ENCODE results near the gene SLC25A13.
"Not testable (repeated sequence)": the region's sequence is repeated elsewhere in the genome, so short reads cannot be mapped to it uniquely, and the experiment has no call there.

The SLC25A13 gene, protein sequence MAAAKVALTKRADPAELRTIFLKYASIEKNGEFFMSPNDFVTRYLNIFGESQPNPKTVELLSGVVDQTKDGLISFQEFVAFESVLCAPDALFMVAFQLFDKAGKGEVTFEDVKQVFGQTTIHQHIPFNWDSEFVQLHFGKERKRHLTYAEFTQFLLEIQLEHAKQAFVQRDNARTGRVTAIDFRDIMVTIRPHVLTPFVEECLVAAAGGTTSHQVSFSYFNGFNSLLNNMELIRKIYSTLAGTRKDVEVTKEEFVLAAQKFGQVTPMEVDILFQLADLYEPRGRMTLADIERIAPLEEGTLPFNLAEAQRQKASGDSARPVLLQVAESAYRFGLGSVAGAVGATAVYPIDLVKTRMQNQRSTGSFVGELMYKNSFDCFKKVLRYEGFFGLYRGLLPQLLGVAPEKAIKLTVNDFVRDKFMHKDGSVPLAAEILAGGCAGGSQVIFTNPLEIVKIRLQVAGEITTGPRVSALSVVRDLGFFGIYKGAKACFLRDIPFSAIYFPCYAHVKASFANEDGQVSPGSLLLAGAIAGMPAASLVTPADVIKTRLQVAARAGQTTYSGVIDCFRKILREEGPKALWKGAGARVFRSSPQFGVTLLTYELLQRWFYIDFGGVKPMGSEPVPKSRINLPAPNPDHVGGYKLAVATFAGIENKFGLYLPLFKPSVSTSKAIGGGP

DNA sequence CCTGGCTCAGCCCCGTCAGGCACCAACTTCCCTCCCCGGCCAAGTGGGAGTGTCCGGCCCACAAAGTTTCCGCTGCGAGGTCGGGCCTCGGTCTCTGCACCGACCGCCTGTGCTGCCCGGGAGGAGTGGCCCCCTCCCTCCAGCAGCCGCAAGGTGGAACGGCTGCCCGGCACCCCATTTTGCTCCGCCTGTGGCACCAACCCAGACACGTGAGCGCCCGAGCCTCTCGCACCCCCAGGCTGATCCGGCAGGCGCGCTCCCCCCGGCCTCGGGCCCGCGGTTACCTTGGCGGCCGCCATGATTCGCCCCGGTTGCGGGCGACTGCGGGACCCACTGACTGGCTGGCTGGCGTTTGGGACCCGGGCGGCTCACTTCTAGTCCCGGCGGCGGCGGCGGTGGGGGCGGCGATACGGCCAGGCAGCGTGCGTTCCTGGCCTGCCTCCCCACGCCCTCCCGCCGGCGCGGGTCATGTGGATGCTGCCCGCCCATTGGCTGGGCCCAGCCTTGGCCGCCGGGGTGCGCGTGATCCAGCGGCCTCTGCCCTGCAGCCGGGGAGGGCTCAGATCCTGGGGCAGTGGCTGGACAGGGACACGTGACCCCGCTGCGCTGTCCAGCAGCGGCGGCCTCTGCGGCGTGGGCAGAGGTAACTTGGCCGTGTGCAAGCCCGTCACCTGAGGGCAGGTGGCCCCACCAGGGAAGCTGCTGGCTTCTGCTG is at the start of gene SLC25A13:
Gene SLC25A13 (minus strand): TSS at position 441 of the 715 bp plus-strand sequence. CDS start 142 bp downstream, at position 299.
- H4K20me1 ChIP-seq (ENCODE audit: insufficient read depth, low read length) = no peaks in the 10 kb centered on the region
- H3K36me3 ChIP-seq (replicated peaks; ENCODE audit: insufficient read depth, low read length) = no peaks in the 10 kb centered on the region
- peak within 1 kb of the TSS; percentile 73 for H3K4me2 ChIP-seq (ENCODE audit: low read depth, low read length)
- peak within 1 kb of the TSS; percentile 76 for H3K9ac ChIP-seq (ENCODE audit: low read length)
- H3K9me3 ChIP-seq (replicated peaks; ENCODE audit: insufficient read depth, low read length) = no peaks in the 10 kb centered on the region
- peaks cover 14% of the 10 kb centered on the region for H3F3A ChIP-seq (ENCODE audit: insufficient read depth, low read length)
- peaks cover 10% of the 10 kb centered on the region for H3K4me1 ChIP-seq (ENCODE audit: low read length)
- H3K79me2 ChIP-seq (ENCODE audit: low read length) = peaks cover 33% of the 10 kb centered on the region
- no peak for TF ChIP-seq EZH2phosphoT487 (IDR thresholded peaks at IDR 0.05; ENCODE audit: low read length)
- TF ChIP-seq, protein P1, sequence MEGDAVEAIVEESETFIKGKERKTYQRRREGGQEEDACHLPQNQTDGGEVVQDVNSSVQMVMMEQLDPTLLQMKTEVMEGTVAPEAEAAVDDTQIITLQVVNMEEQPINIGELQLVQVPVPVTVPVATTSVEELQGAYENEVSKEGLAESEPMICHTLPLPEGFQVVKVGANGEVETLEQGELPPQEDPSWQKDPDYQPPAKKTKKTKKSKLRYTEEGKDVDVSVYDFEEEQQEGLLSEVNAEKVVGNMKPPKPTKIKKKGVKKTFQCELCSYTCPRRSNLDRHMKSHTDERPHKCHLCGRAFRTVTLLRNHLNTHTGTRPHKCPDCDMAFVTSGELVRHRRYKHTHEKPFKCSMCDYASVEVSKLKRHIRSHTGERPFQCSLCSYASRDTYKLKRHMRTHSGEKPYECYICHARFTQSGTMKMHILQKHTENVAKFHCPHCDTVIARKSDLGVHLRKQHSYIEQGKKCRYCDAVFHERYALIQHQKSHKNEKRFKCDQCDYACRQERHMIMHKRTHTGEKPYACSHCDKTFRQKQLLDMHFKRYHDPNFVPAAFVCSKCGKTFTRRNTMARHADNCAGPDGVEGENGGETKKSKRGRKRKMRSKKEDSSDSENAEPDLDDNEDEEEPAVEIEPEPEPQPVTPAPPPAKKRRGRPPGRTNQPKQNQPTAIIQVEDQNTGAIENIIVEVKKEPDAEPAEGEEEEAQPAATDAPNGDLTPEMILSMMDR (IDR thresholded peaks at IDR 0.05; ENCODE audit: low read length) = no peak
- no peak for TF ChIP-seq EZH2 (optimal IDR thresholded peaks at IDR 0.05; ENCODE audit: low read depth, low read length)
- H3K27me3 ChIP-seq (replicated peaks; ENCODE audit: insufficient read depth, low read length) = no peaks in the 10 kb centered on the region
- peak within 1 kb of the TSS; percentile 89 for H2AFZ ChIP-seq (ENCODE audit: low read length)
- peak within 1 kb of the TSS; percentile 70 for H3K27ac ChIP-seq (ENCODE audit: low read length)
- peak; percentile 89 for DNase-seq
- peak within 1 kb of the TSS; percentile 62 for H3K4me3 ChIP-seq (ENCODE audit: low read length)
- H3K9me2 ChIP-seq (replicated peaks; ENCODE audit: insufficient read depth, low read length) = no peaks in the 10 kb centered on the region

DNA sequence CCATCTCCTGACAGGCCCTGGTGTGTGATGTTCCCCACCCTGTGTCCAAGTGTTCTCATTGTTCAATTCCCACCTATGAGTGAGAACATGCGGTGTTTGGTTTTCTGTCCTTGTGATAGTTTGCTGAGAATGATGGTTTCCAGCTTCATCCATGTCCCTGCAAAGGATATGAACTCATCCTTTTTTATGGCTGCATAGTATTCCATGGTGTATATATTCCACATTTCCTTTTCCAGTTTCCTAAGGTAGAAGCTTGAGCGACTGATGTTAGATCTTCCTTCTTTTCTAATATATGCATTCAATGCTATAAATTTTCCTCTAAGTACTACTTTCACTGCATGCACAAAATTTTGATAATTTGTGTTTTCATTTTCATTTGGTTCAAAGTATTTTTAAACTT is 44.0 kb upstream of the SLC25A13 start:
- not testable (repeated sequence) for H3K4me1 ChIP-seq (ENCODE audit: low read length); H3K27me3 ChIP-seq (replicated peaks; ENCODE audit: insufficient read depth, low read length); H3K27ac ChIP-seq (ENCODE audit: low read length); H4K20me1 ChIP-seq (ENCODE audit: insufficient read depth, low read length); H3K9me3 ChIP-seq (replicated peaks; ENCODE audit: insufficient read depth, low read length); H3F3A ChIP-seq (ENCODE audit: insufficient read depth, low read length); H2AFZ ChIP-seq (ENCODE audit: low read length); H3K36me3 ChIP-seq (replicated peaks; ENCODE audit: insufficient read depth, low read length); H3K4me2 ChIP-seq (ENCODE audit: low read depth, low read length); H3K9ac ChIP-seq (ENCODE audit: low read length); H3K79me2 ChIP-seq (ENCODE audit: low read length); DNase-seq; H3K9me2 ChIP-seq (replicated peaks; ENCODE audit: insufficient read depth, low read length); H3K4me3 ChIP-seq (ENCODE audit: low read length)

DNA sequence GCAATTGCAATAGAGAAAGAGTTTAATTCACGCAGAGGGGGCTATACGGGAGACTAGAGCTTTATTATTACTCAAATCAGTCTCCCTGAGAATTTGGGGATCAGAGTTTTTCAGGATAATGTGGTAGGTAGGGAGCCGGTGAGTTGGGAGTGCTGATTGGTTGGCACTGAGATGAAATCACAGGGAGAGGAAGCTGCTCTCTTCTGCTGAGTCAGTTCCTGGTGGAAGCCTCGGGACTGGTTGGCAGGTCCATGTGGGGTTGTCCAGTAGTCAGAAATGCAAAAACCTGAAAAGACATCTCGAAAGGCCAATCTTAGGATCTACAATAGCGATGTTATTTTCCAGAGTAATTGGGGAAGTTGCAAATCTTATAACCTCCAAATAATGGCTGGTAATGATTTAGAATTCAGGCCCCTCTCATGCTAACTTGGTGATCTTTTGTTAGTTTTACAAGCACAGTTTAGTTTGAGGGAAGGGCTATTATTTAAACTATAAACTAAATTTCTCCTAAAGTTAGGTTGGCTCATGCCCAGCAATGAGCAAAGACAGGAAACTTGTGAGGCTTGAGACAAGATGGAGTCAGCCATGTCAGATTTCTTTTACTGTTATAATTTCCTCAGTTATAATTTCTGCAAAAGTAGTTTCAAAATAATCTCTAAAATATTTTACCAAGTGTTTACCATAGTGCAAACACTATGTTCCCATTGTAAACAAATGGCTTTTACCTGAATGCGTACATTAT is 39.4 kb upstream of the SLC25A13 start:
- TF ChIP-seq EZH2 (optimal IDR thresholded peaks at IDR 0.05; ENCODE audit: low read depth, low read length) (no peak), EZH2phosphoT487 (IDR thresholded peaks at IDR 0.05; ENCODE audit: low read length) (no peak)
- TF ChIP-seq, protein P1 (IDR thresholded peaks at IDR 0.05; ENCODE audit: low read length) = no peak
- no peaks in the 10 kb centered on the region for H3K9me3 ChIP-seq (replicated peaks; ENCODE audit: insufficient read depth, low read length)
- no peak overlapping the region for H3K4me2 ChIP-seq (ENCODE audit: low read depth, low read length)
- H3K9me2 ChIP-seq (replicated peaks; ENCODE audit: insufficient read depth, low read length) = no peaks in the 10 kb centered on the region
- no peaks in the 10 kb centered on the region for H3K79me2 ChIP-seq (ENCODE audit: low read length)
- no peak overlapping the region for H3K4me3 ChIP-seq (ENCODE audit: low read length)
- H3K27ac ChIP-seq (ENCODE audit: low read length) = no peak overlapping the region
- no peaks in the 10 kb centered on the region for H3K4me1 ChIP-seq (ENCODE audit: low read length)
- H4K20me1 ChIP-seq (ENCODE audit: insufficient read depth, low read length) = no peaks in the 10 kb centered on the region
- no peaks in the 10 kb centered on the region for H3K27me3 ChIP-seq (replicated peaks; ENCODE audit: insufficient read depth, low read length)
- no peaks in the 10 kb centered on the region for H3K36me3 ChIP-seq (replicated peaks; ENCODE audit: insufficient read depth, low read length)
- no peak for DNase-seq
- H3K9ac ChIP-seq (ENCODE audit: low read length) = no peak overlapping the region
- H2AFZ ChIP-seq (ENCODE audit: low read length) = no peak overlapping the region
- H3F3A ChIP-seq (ENCODE audit: insufficient read depth, low read length) = no peaks in the 10 kb centered on the region

All from MM.1S (cell line).